ENCODE data around the gene WIZ. TPM values are rescaled to one million over a fixed set of nuclear protein-coding genes. Genes with fewer than 3 reads are reported as not detected.
"Not testable (repeated sequence)": the region's sequence is repeated elsewhere in the genome, so short reads cannot be mapped to it uniquely, and the experiment has no call there.

Gene WIZ
- total RNA-seq, 2 donors from 2014 or later: 27.3 to 46.3 TPM

GRCh38 chr19:15395251-15395650 lies 54.5 kb downstream of the WIZ start:
- peaks cover 17% of the 10 kb centered on the region for H3K36me3 Mint-ChIP-seq
- not testable (repeated sequence) for ATAC-seq; H3K9me3 Mint-ChIP-seq; H3K4me3 Mint-ChIP-seq; DNase-seq (ENCODE audit: low spot score); H3K27me3 Mint-ChIP-seq; H3K27ac Mint-ChIP-seq
- peaks cover 0 to 15% of the 10 kb centered on the region in 2 donors for H3K4me1 Mint-ChIP-seq (ENCODE audit: low read depth in 2 of 2)

GRCh38 chr19:15394426-15394825 lies 55.3 kb downstream of the WIZ start:
- DNase-seq (ENCODE audit: low spot score): no peak
- Mint-ChIP-seq H3K4me3 (no peak overlapping the region), H3K4me1 (ENCODE audit: low read depth in 2 of 2) (peaks cover 0 to 18% of the 10 kb centered on the region in 2 donors), H3K36me3 (peaks cover 17% of the 10 kb centered on the region), H3K27me3 (no peaks in the 10 kb centered on the region), H3K27ac (peak overlapping the region in 1 of 2 donors; percentile 40), H3K9me3 (no peaks in the 10 kb centered on the region)
- no peak for ATAC-seq

GRCh38 chr19:15393963-15394362 lies 55.8 kb downstream of the WIZ start:
- Mint-ChIP-seq H3K4me1 (ENCODE audit: low read depth in 2 of 2) (peaks cover 0 to 18% of the 10 kb centered on the region in 2 donors), H3K9me3 (no peaks in the 10 kb centered on the region), H3K4me3 (no peak overlapping the region), H3K27me3 (no peaks in the 10 kb centered on the region), H3K27ac (peak overlapping the region in 1 of 2 donors; percentile 40), H3K36me3 (peaks cover 17% of the 10 kb centered on the region)
- DNase-seq (ENCODE audit: low spot score): no peak
- ATAC-seq: no peak

DNA sequence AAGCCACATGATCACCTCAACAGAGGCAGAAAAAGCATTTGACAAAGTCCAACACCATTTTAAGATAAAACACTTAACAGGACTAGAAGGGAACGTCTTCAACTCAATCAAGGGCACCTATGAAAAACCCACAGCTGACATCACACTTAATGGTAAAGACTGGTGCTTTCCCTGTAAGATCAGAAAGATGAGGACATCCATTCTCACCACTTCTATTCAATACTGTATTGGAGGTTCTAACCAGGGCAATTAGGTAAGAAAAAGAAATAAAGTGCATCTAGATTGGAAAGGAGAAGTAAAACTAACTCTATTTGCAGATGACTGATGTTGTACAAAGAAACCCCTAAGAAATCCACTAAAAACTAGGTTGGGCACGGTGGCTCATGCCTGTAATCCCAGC lies 58.9 kb downstream of the WIZ start:
- no peak overlapping the region for H3K4me3 Mint-ChIP-seq
- H3K36me3 Mint-ChIP-seq: no peaks in the 10 kb centered on the region
- H3K27me3 Mint-ChIP-seq: no peaks in the 10 kb centered on the region
- H3K27ac Mint-ChIP-seq: no peak overlapping the region
- DNase-seq (ENCODE audit: low spot score): no peak
- no peak for ATAC-seq
- H3K4me1 Mint-ChIP-seq (ENCODE audit: low read depth in 2 of 2): peaks cover 0 to 8% of the 10 kb centered on the region in 2 donors
- no peaks in the 10 kb centered on the region for H3K9me3 Mint-ChIP-seq

DNA sequence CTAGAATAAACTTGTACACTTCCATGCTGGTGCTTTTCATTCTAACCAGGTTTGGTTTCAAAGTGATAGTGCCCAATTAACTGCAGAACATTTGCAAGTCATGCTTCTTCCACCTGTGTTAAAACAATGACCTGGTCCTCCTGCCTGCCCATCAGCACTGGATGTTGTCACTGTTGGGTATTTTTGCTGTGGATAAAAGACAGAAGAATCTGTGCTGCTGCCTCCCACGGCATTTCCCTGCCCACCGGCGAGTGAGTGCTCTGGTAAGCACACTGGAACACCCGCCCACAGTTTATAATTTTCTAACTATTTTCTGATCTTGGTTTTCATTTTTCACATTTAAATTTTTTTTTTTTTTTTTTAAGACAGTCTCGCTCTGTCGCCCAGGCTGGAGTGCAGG lies 67.9 kb downstream of the WIZ start:
- ATAC-seq: no peak
- H3K9me3 Mint-ChIP-seq: no peaks in the 10 kb centered on the region
- DNase-seq (ENCODE audit: low spot score): no peak
- no peaks in the 10 kb centered on the region for H3K27me3 Mint-ChIP-seq
- H3K27ac Mint-ChIP-seq: peak overlapping the region; percentile 73 to 85
- H3K4me1 Mint-ChIP-seq (ENCODE audit: low read depth in 2 of 2): peaks cover 23 to 28% of the 10 kb centered on the region in 2 donors
- H3K4me3 Mint-ChIP-seq: peak overlapping the region; percentile 30
- H3K36me3 Mint-ChIP-seq: peaks cover 5% of the 10 kb centered on the region

DNA sequence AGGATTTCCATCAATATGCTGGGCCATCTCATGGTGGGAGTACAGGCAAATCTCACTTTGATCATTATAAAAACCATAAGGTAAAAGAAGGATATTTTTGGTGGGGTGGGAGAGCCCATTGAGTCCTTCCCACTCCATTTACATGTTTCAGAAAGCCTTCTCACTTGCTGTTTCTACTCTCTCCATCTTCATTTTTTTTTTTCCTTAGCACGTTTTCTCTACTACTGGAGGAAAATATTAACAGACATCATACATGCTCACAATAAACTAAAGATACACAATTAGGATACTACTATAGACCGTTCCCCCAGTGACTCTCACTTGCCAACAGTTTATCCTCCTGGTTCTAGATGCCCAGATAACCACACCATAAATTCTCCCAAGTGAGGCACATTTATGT lies 68.3 kb downstream of the WIZ start:
- Mint-ChIP-seq H3K4me3 (peak overlapping the region; percentile 30), H3K9me3 (no peaks in the 10 kb centered on the region), H3K27me3 (no peaks in the 10 kb centered on the region), H3K36me3 (peaks cover 5% of the 10 kb centered on the region), H3K4me1 (ENCODE audit: low read depth in 2 of 2) (peaks cover 27 to 32% of the 10 kb centered on the region in 2 donors), H3K27ac (peak overlapping the region; percentile 73 to 85)
- DNase-seq (ENCODE audit: low spot score): no peak
- ATAC-seq: no peak

DNA sequence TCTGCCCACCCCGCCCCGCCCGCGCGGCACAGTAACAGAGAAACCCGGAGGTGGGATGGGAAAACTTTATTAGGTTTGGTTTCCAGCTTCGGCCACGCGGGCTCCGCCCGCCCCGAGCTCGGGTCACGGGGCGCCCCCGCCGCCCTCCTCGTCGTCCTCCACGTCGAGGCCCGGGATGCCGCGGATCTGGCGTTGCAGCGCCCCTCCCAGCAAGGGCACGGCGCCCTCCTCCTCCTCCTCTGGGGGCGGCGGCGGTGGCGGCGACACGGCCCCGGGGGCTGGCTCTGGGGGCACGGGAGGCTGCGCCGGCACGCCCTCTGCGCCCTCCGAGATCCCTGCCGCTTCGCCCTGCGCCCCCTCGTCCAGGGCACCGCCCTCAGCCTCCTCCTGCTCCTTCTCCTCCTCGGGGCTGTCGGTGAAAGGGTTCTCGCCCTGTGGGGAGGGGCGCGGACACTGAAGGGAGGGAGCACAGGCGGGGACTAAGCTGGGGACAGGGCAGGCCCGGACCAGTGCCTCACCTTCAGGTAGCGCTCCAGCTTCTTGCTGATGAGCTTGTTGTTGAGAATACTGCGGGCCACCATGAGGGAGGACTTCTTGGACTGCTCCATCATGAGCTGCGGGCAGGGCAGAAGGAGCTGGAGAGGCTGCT lies 69.6 kb downstream of the WIZ start:
- no peak for DNase-seq (ENCODE audit: low spot score)
- Mint-ChIP-seq H3K4me3 (peak overlapping the region; percentile 93), H3K4me1 (ENCODE audit: low read depth in 2 of 2) (peaks cover 27 to 32% of the 10 kb centered on the region in 2 donors), H3K9me3 (no peaks in the 10 kb centered on the region), H3K36me3 (peaks cover 5% of the 10 kb centered on the region), H3K27ac (peak overlapping the region; percentile 85 to 89), H3K27me3 (no peaks in the 10 kb centered on the region)
- ATAC-seq: peak in 1 of 2 donors; percentile 57

DNA sequence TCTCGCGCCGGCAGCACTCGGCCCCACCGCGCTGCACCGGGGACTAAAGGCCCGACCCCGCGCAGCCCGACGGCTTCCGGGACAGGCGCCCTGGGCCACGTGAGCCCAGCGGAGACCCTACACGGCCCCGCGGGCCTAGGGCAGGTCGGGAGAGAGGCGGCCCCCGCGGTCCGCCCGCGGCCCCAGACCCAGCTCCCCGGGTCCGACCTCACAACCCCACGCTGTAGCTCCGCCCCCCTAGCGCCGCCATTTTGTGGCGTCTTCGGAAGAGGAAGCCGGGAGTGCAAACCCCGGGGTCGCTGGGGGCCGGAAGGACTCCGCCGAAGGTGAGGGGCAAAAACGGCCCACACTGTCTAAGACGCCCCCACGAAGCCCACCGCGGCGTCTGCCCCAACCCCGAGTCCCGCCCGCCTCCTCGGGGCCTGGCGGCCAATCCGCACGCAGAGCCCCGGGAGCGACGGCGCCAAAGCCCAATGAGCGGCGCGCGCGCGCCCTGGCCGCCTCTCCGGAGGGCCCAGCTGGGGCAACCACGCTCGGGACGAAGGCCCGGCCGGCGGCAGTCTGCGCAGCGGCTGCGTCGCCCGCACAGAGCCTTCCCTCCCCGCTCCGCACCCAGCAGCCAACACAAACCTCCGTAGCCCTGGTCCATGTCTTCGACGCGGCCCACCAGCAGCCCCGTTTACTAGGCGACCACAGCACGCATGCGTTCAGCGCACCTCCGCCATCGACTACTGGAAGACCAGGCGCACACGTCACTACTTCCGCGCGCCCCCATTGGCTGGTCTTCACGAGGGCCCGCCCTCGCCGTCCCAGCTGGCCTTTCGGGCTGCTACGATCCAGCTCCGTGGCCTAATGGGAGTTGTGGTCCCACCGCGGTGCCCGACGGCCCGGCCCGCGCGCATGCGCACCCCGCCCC lies 70.4 kb downstream of the WIZ start, which contains the start of gene AKAP8:
Gene AKAP8, minus strand, starts transcription at position 705 of the 916 bp plus-strand sequence. Its CDS starts 56 bp downstream, at position 649.
- Mint-ChIP-seq H3K27ac (peak within 1 kb of the TSS; percentile 85 to 89), H3K27me3 (no peaks in the 10 kb centered on the region), H3K4me1 (ENCODE audit: low read depth in 2 of 2) (peaks cover 30 to 32% of the 10 kb centered on the region in 2 donors), H3K36me3 (peaks cover 5% of the 10 kb centered on the region), H3K9me3 (no peaks in the 10 kb centered on the region), H3K4me3 (peak within 1 kb of the TSS; percentile 93)
- peak; percentile 99 for DNase-seq (ENCODE audit: low spot score)
- ATAC-seq: peak; percentile 96 to 97

GRCh38 chr19:15378534-15379082 lies 71.1 kb downstream of the WIZ start:
- Mint-ChIP-seq H3K9me3 (no peaks in the 10 kb centered on the region), H3K4me3 (peak overlapping the region; percentile 93), H3K4me1 (ENCODE audit: low read depth in 2 of 2) (peaks cover 32% of the 10 kb centered on the region in 2 donors), H3K27me3 (no peaks in the 10 kb centered on the region), H3K27ac (peak overlapping the region; percentile 85 to 89), H3K36me3 (peaks cover 5% of the 10 kb centered on the region)
- no peak for ATAC-seq
- no peak for DNase-seq (ENCODE audit: low spot score)

- Mint-ChIP-seq H3K27ac (no peak overlapping the region), H3K4me1 (ENCODE audit: low read depth in 2 of 2) (peaks cover 19 to 30% of the 10 kb centered on the region in 2 donors), H3K27me3 (no peaks in the 10 kb centered on the region), H3K9me3 (no peaks in the 10 kb centered on the region), H3K4me3 (no peak overlapping the region), H3K36me3 (peaks cover 5% of the 10 kb centered on the region)
- no peak for DNase-seq (ENCODE audit: low spot score)
- no peak for ATAC-seq
Measured at GRCh38 chr19:15374796-15375440, 74.8 kb downstream of the WIZ start.

GRCh38 chr19:15374105-15374651 lies 75.6 kb downstream of the WIZ start:
- Mint-ChIP-seq H3K4me1 (ENCODE audit: low read depth in 2 of 2) (peaks cover 19 to 30% of the 10 kb centered on the region in 2 donors), H3K27ac (no peak overlapping the region), H3K4me3 (no peak overlapping the region), H3K36me3 (peaks cover 5% of the 10 kb centered on the region), H3K27me3 (no peaks in the 10 kb centered on the region), H3K9me3 (no peaks in the 10 kb centered on the region)
- DNase-seq (ENCODE audit: low spot score) (no peak), ATAC-seq (no peak)

- no peak for DNase-seq (ENCODE audit: low spot score)
- H3K4me3 Mint-ChIP-seq: no peak overlapping the region
- ATAC-seq: no peak
- H3K9me3 Mint-ChIP-seq: no peaks in the 10 kb centered on the region
- H3K27ac Mint-ChIP-seq: no peak overlapping the region
- no peaks in the 10 kb centered on the region for H3K27me3 Mint-ChIP-seq
- H3K4me1 Mint-ChIP-seq (ENCODE audit: low read depth in 2 of 2): peaks cover 19 to 31% of the 10 kb centered on the region in 2 donors
- peaks cover 5% of the 10 kb centered on the region for H3K36me3 Mint-ChIP-seq
Measured at GRCh38 chr19:15373644-15374043, 76.1 kb downstream of the WIZ start.

- no peak for ATAC-seq
- DNase-seq (ENCODE audit: low spot score): no peak
- Mint-ChIP-seq H3K36me3 (no peaks in the 10 kb centered on the region), H3K27ac (no peak overlapping the region), H3K27me3 (no peaks in the 10 kb centered on the region), H3K9me3 (no peaks in the 10 kb centered on the region), H3K4me1 (ENCODE audit: low read depth in 2 of 2) (peaks cover 13 to 26% of the 10 kb centered on the region in 2 donors), H3K4me3 (no peak overlapping the region)
Measured at GRCh38 chr19:15372891-15373301, 76.9 kb downstream of the WIZ start.
